Glutamatergic neuron (in vitro differentiated cells): Measurements from ENCODE around the gene EXOC5. TPM values are rescaled to one million over a fixed set of nuclear protein-coding genes. Genes with fewer than 3 reads are reported as not detected.

Experiments
- DNase-seq: peaks from one replicate; pipeline ENCODE4 v3.0.0; 2022
- H3K27ac Mint-ChIP-seq: one replicate; pipeline ENCODE4 v1.8.0; 2020; ENCODE audit warnings: mild to moderate bottlenecking, mixed read lengths, inconsistent platforms; ENCODE audit not compliant: unreplicated experiment
- H3K27me3 Mint-ChIP-seq: one replicate; pipeline ENCODE4 v1.8.0; 2020; ENCODE audit warnings: mild to moderate bottlenecking, moderate library complexity, mixed read lengths, inconsistent platforms; ENCODE audit not compliant: unreplicated experiment
- H3K36me3 Mint-ChIP-seq: one replicate; pipeline ENCODE4 v1.8.0; 2020; ENCODE audit warnings: mild to moderate bottlenecking, mixed read lengths, inconsistent platforms; ENCODE audit not compliant: unreplicated experiment
- H3K4me1 Mint-ChIP-seq: one replicate; pipeline ENCODE4 v1.8.0; 2020; ENCODE audit warnings: mild to moderate bottlenecking, low read depth, mixed read lengths, inconsistent platforms; ENCODE audit not compliant: unreplicated experiment
- H3K4me3 Mint-ChIP-seq: one replicate; pipeline ENCODE4 v1.8.0; 2020; ENCODE audit warnings: mild to moderate bottlenecking, mixed read lengths, inconsistent platforms; ENCODE audit not compliant: unreplicated experiment
- H3K9me3 Mint-ChIP-seq: one replicate; pipeline ENCODE4 v1.8.0; 2020; ENCODE audit warnings: mild to moderate bottlenecking, moderate library complexity, mixed read lengths, inconsistent platforms; ENCODE audit not compliant: unreplicated experiment
- CTCF ChIP-seq: fragments of 200-600 bp; sonication (generic); IDR thresholded peaks from one replicate; pipeline ENCODE4 v1.5.0; 2021; ENCODE audit not compliant: partially characterized antibody, unreplicated experiment
- total RNA-seq: library from RNA; stranded (reverse); fragmentation: NEBNext Ultra II Directional; extraction: Animal tissue kit (Norgen Biotek cat#: 25700); gene quantifications from one replicate; pipeline ENCODE4 v1.2.1, GENCODE V29; 2021; ENCODE audit not compliant: unreplicated experiment

Gene EXOC5
- total RNA-seq, 1 donor from 2014 or later = 170 TPM

GRCh38 chr14:57199921-57200320 lies 68.8 kb downstream of the EXOC5 start:
- no peak overlapping the region for H3K27ac Mint-ChIP-seq
- H3K27me3 Mint-ChIP-seq = no peaks in the 10 kb centered on the region

GRCh38 chr14:57189070-57189469 lies 79.6 kb downstream of the EXOC5 start:
- TF ChIP-seq CTCF = no peak
- DNase-seq = no peak
- H3K36me3 Mint-ChIP-seq = no peaks in the 10 kb centered on the region
- no peak overlapping the region for H3K27ac Mint-ChIP-seq
- H3K27me3 Mint-ChIP-seq = no peaks in the 10 kb centered on the region
- no peak overlapping the region for H3K4me3 Mint-ChIP-seq
- H3K4me1 Mint-ChIP-seq = peaks cover 2% of the 10 kb centered on the region
- no peaks in the 10 kb centered on the region for H3K9me3 Mint-ChIP-seq

More at GRCh38 chr14:57199921-57200320, 68.8 kb downstream of the EXOC5 start:
- TF ChIP-seq CTCF = no peak
- H3K9me3 Mint-ChIP-seq = peaks cover 2% of the 10 kb centered on the region
- no peaks in the 10 kb centered on the region for H3K4me1 Mint-ChIP-seq
- no peak for DNase-seq
- no peak overlapping the region for H3K4me3 Mint-ChIP-seq
- peaks cover 5% of the 10 kb centered on the region for H3K36me3 Mint-ChIP-seq

GRCh38 chr14:57182760-57183503 lies 85.8 kb downstream of the EXOC5 start:
- peak; percentile 41 for DNase-seq
- Mint-ChIP-seq H3K27ac (no peak overlapping the region), H3K9me3 (no peaks in the 10 kb centered on the region), H3K4me3 (no peak overlapping the region), H3K4me1 (no peaks in the 10 kb centered on the region), H3K27me3 (no peaks in the 10 kb centered on the region), H3K36me3 (no peaks in the 10 kb centered on the region)
- TF ChIP-seq CTCF = no peak

GRCh38 chr14:57179273-57179672 lies 89.4 kb downstream of the EXOC5 start:
- no peak for TF ChIP-seq CTCF
- no peaks in the 10 kb centered on the region for H3K27me3 Mint-ChIP-seq
- no peaks in the 10 kb centered on the region for H3K9me3 Mint-ChIP-seq
- no peak overlapping the region for H3K27ac Mint-ChIP-seq
- H3K36me3 Mint-ChIP-seq = no peaks in the 10 kb centered on the region
- DNase-seq = peak; percentile 14
- H3K4me1 Mint-ChIP-seq = no peaks in the 10 kb centered on the region
- H3K4me3 Mint-ChIP-seq = no peak overlapping the region

GRCh38 chr14:57174466-57174865 lies 94.2 kb downstream of the EXOC5 start:
- Mint-ChIP-seq H3K9me3 (no peaks in the 10 kb centered on the region), H3K36me3 (no peaks in the 10 kb centered on the region), H3K27me3 (no peaks in the 10 kb centered on the region), H3K4me3 (no peak overlapping the region), H3K27ac (no peak overlapping the region), H3K4me1 (no peaks in the 10 kb centered on the region)
- TF ChIP-seq CTCF = no peak
- no peak for DNase-seq
